ENCODE measurements around the gene CPXM2.

CPXM2 gene

DNA sequence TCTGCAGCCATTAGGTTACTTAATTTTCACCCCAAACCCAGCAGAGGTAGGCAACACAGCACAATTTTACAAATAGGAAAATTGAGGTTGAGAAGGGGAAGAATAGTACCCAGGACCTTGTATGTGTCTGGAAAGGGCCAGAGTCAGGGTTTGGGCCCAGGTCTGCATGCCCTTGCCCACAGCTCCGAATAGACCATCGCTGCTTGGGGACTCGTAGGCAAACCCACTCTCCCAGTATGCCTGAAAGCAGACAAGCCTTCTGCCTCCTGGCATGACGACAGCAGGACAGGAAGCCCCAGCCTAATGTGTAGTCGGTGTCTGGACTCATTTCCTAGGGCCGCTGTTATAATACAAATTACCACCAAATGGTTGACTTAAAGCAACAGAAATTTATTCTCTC, 133.8 kb downstream of the CPXM2 start:
- H3K27me3 ChIP-seq (ENCODE audit: insufficient read depth, poor library complexity, severe bottlenecking): no peaks in the 10 kb centered on the region
- no peak for TF ChIP-seq REST (IDR thresholded peaks at IDR 0.05; ENCODE audit: insufficient replicate concordance, low read depth)
- no peak for TF ChIP-seq CTCF (IDR thresholded peaks at IDR 0.05; ENCODE audit: insufficient read depth, low read length)
- no peak for TF ChIP-seq GABPA (IDR thresholded peaks at IDR 0.05; ENCODE audit: low read depth)
- no peak for TF ChIP-seq SPI1 (IDR thresholded peaks at IDR 0.05; ENCODE audit: borderline replicate concordance, low read depth)

DNA sequence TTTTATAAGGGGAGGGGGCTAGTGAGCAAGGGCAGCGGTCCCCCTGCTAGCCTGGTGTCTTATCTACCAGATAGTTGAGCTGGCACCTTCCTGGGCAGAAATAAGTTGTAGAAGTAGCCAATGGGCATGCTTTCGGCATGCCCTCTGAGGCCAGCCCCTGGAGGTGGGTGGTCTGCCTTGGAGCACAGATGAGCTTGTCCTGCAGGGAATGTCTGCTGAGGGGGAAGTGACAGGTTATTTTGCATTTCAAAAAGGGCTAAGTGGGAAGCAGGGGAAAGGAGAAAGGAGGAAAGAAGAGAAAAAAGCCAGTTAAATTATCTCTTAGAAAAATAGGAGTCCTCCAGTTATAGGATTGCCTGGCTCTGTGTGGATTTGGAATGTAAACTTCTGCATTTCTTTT, 136.5 kb downstream of the CPXM2 start:
- Histone ChIP-seq H3K27me3 (ENCODE audit: insufficient read depth, poor library complexity, severe bottlenecking) (no peaks in the 10 kb centered on the region), H3K27ac (replicated peaks) (no peak overlapping the region), H3K4me3 (replicated peaks; ENCODE audit: insufficient read depth, low read length) (no peak overlapping the region)
- DNase-seq (ENCODE audit: low read depth in 1 of 2, low spot score in 1 of 2): no peak
- no peak for TF ChIP-seq CTCF (IDR thresholded peaks at IDR 0.05; ENCODE audit: insufficient read depth, low read length)
- no peak for TF ChIP-seq REST (IDR thresholded peaks at IDR 0.05; ENCODE audit: insufficient replicate concordance, low read depth)
- no peak for TF ChIP-seq GABPA (IDR thresholded peaks at IDR 0.05; ENCODE audit: low read depth)

More for the DNA sequence above, 133.8 kb downstream of the CPXM2 start:
- Histone ChIP-seq H3K27ac (replicated peaks) (no peak overlapping the region), H3K4me3 (replicated peaks; ENCODE audit: insufficient read depth, low read length) (no peak overlapping the region)
- no peak for DNase-seq (ENCODE audit: low read depth in 1 of 2, low spot score in 1 of 2)

GRCh38 chr10:123754123-123754522, 137.5 kb downstream of the CPXM2 start:
- TF ChIP-seq POLR2AphosphoS5 (IDR thresholded peaks at IDR 0.05; ENCODE audit: low read depth) (no peak), GABPA (IDR thresholded peaks at IDR 0.05; ENCODE audit: low read depth) (no peak), REST (IDR thresholded peaks at IDR 0.05; ENCODE audit: insufficient replicate concordance, low read depth) (no peak), CTCF (IDR thresholded peaks at IDR 0.05; ENCODE audit: insufficient read depth, low read length) (no peak), SPI1 (IDR thresholded peaks at IDR 0.05; ENCODE audit: borderline replicate concordance, low read depth) (no peak)
- Histone ChIP-seq H3K4me3 (replicated peaks; ENCODE audit: insufficient read depth, low read length) (no peak overlapping the region), H3K27me3 (ENCODE audit: insufficient read depth, poor library complexity, severe bottlenecking) (no peaks in the 10 kb centered on the region), H3K27ac (replicated peaks) (no peak overlapping the region)
- DNase-seq (ENCODE audit: low read depth in 1 of 2, low spot score in 1 of 2): no peak
